GM19468 (cell line): ENCODE measurements around the gene SLC4A3.

Experiments
- ATAC-seq: cut with Tn5 transposase; IDR thresholded peaks from one replicate; pipeline ENCODE4 v1.9.1; 2021; ENCODE audit warnings: mild to moderate bottlenecking, moderate library complexity, moderate number of reproducible peaks; ENCODE audit not compliant: unreplicated experiment; ENCODE audit errors: extremely low read depth

SLC4A3 gene

GRCh38 chr2:219631904-219632759 is 4.7 kb downstream of the SLC4A3 start:
- no peak for ATAC-seq

GRCh38 chr2:219632760-219633105 is 5.3 kb downstream of the SLC4A3 start:
- ATAC-seq, result no peak

GRCh38 chr2:219633276-219634065 is 6.0 kb downstream of the SLC4A3 start:
- no peak for ATAC-seq

- no peak for ATAC-seq
These were observed 6.9 kb downstream of the SLC4A3 start for GRCh38 chr2:219634171-219634940.

GRCh38 chr2:219634951-219635751 is 7.7 kb downstream of the SLC4A3 start:
- ATAC-seq, result no peak

GRCh38 chr2:219636144-219636915 is 8.9 kb downstream of the SLC4A3 start:
- ATAC-seq, result no peak

GRCh38 chr2:219636941-219637841 is 9.8 kb downstream of the SLC4A3 start:
- no peak for ATAC-seq

GRCh38 chr2:219637842-219638185 is 10.4 kb downstream of the SLC4A3 start:
- no peak for ATAC-seq

- ATAC-seq, result no peak
These were observed 11.0 kb downstream of the SLC4A3 start for GRCh38 chr2:219638217-219638947.

- no peak for ATAC-seq
These were observed 11.7 kb downstream of the SLC4A3 start for GRCh38 chr2:219638948-219639755.

- ATAC-seq, result no peak
These were observed 14.1 kb downstream of the SLC4A3 start for GRCh38 chr2:219641390-219642068.

- no peak for ATAC-seq
These were observed 14.6 kb downstream of the SLC4A3 start for GRCh38 chr2:219642069-219642454.

GRCh38 chr2:219642465-219643083 is 15.1 kb downstream of the SLC4A3 start:
- peak; percentile 90 for ATAC-seq

- no peak for ATAC-seq
These were observed 15.6 kb downstream of the SLC4A3 start for GRCh38 chr2:219643084-219643473.

GRCh38 chr2:219643788-219644398 is 16.5 kb downstream of the SLC4A3 start:
- no peak for ATAC-seq
